A549 (cell line): ENCODE data around the gene DSP. TPM values are rescaled to one million over a fixed set of nuclear protein-coding genes. Genes with fewer than 3 reads are reported as not detected.
A peak's percentile ranks its signal among the peaks of the same experiment; 100 is the strongest.

Experiments used
- ATAC-seq, 2 experiments: fragments of 200-7000 bp in 1 of 2; fragments of >200 bp in 1 of 2; cut with Nextera tagmentation in 1 of 2; cut with Tn5 transposase in 1 of 2; 3 replicates each; pipeline versions ENCODE4 v1.8.0 to v1.9.1; 2018 to 2020; ENCODE audit warnings: mild to moderate bottlenecking in 1 of 2, moderate library complexity in 1 of 2
- CTCF ChIA-PET: fragments of 300-600 bp; sonication (Branson Sonifier 250); formaldehyde crosslinking; extraction: SDS; loops from one replicate; lab custom pipeline; 2021; ENCODE audit warnings: antibody characterized with exemption, inconsistent platforms; lab: Yijun Ruan, JAX
- POLR2A ChIA-PET: fragments of 350-600 bp; formaldehyde crosslinking; extraction: SDS; loops from one replicate; lab custom pipeline; 2021; ENCODE audit warnings: antibody characterized with exemption, inconsistent platforms; lab: Yijun Ruan, JAX
- DNase-seq, 2 experiments: peaks; one replicate each; pipeline versions ENCODE4 v3.0.0 to v3.0.0-alpha.2; 2011 to 2016; ENCODE audit warnings: low read depth in 1 of 2, low spot score in 1 of 2
- FAIRE-seq: peaks from 2 replicates; lab custom pipeline; 2011; peaks lifted over from hg19 to GRCh38; lab: Jason Lieb, UNC
- H3K27ac ChIP-seq, 2 experiments: fragments of >200 bp; sonication (Bioruptor Twin); formaldehyde crosslinking; 3 replicates each; pipeline ENCODE4 v1.5.1; 2016 to 2017
- H3K4me1 ChIP-seq: fragments of >200 bp; sonication (Bioruptor Twin); formaldehyde crosslinking; 3 replicates; pipeline ENCODE4 v1.6.1; 2016
- H3K4me2 ChIP-seq: fragments of >200 bp; sonication (Bioruptor Twin); formaldehyde crosslinking; 3 replicates; pipeline ENCODE4 v1.6.1; 2016
- H3K4me3 ChIP-seq: fragments of >200 bp; sonication (Bioruptor Twin); formaldehyde crosslinking; 3 replicates; pipeline ENCODE4 v1.5.1; 2016
- H3K9me3 ChIP-seq: fragments of >200 bp; sonication (Bioruptor Twin); formaldehyde crosslinking; 3 replicates; pipeline ENCODE4 v1.6.1; 2016
- BHLHE40 ChIP-seq: IDR thresholded peaks from 2 replicates; pipeline ENCODE4 v1.6.1; 2012; ENCODE audit warnings: low read depth, low read length, inconsistent platforms
- FOSL2 ChIP-seq, 2 experiments: fragments of 450-650 bp in 1 of 2; fragments of >200 bp in 1 of 2; sonication (Bioruptor Twin) in 1 of 2; formaldehyde crosslinking; IDR thresholded peaks; 2 replicates each; pipeline versions ENCODE4 v1.5.0 to v1.6.1; 2016 to 2020; ENCODE audit warnings: mild to moderate bottlenecking in 1 of 2, moderate library complexity in 1 of 2
- HDAC2 ChIP-seq: fragments of 200-600 bp; sonication (generic); IDR thresholded peaks from 2 replicates; pipeline ENCODE4 v1.6.1; 2016
- HEYL ChIP-seq: fragments of 250-450 bp; sonication (Bioruptor Pico); IDR thresholded peaks from 2 replicates; pipeline ENCODE4 v1.8.0; 2021; ENCODE audit warnings: mild to moderate bottlenecking, moderate library complexity
- HOXA7 ChIP-seq: fragments of 250-450 bp; sonication (Bioruptor Pico); IDR thresholded peaks from 2 replicates; pipeline ENCODE4 v1.5.0; 2020; ENCODE audit warnings: mild to moderate bottlenecking, moderate library complexity
- HOXB5 ChIP-seq: fragments of 250-450 bp; sonication (Bioruptor Pico); IDR thresholded peaks from 2 replicates; pipeline ENCODE4 v1.5.0; 2020; ENCODE audit warnings: mild to moderate bottlenecking, moderate library complexity
- JUNB ChIP-seq: fragments of >200 bp; sonication (Bioruptor Twin); formaldehyde crosslinking; IDR thresholded peaks from 2 replicates; pipeline ENCODE4 v1.6.1; 2016
- KDM1A ChIP-seq: fragments of 200-600 bp; sonication (generic); IDR thresholded peaks from 2 replicates; pipeline ENCODE4 v1.6.1; 2016; ENCODE audit warnings: low read depth, mild to moderate bottlenecking
- MAFK ChIP-seq: fragments of 450-650 bp; IDR thresholded peaks from 2 replicates; pipeline ENCODE4 v1.6.1; 2014; ENCODE audit not compliant: partially characterized antibody
- MYC ChIP-seq: IDR thresholded peaks from 2 replicates; pipeline ENCODE4 v1.6.1; 2012; ENCODE audit warnings: mild to moderate bottlenecking, inconsistent platforms, low read length, improper control_type of control experiment, borderline replicate concordance
- NFE2L2 ChIP-seq: fragments of 150-350 bp; conservative IDR thresholded peaks from 2 replicates; pipeline ENCODE4 v1.6.1; 2014; ENCODE audit warnings: low read length
- POLR2AphosphoS2 ChIP-seq: conservative IDR thresholded peaks from 2 replicates; pipeline ENCODE4 v1.6.1; 2012; ENCODE audit warnings: low read length, improper control_type of control experiment, inconsistent platforms
- RCOR1 ChIP-seq: fragments of 150-350 bp; IDR thresholded peaks from 2 replicates; pipeline ENCODE4 v1.6.1; 2014; ENCODE audit warnings: antibody characterized with exemption, low read length, low read depth
- SREBF2 ChIP-seq: fragments of 450-650 bp; IDR thresholded peaks from 2 replicates; pipeline ENCODE4 v1.6.1; 2014; ENCODE audit warnings: mild to moderate bottlenecking, moderate library complexity
- ZFP36 ChIP-seq: fragments of 450-650 bp; IDR thresholded peaks from 2 replicates; pipeline ENCODE4 v1.6.1; 2014; ENCODE audit warnings: borderline replicate concordance; ENCODE audit not compliant: partially characterized antibody
- ZNF302 ChIP-seq: fragments of 250-450 bp; sonication (Bioruptor Pico); IDR thresholded peaks from 2 replicates; pipeline ENCODE4 v1.9.0; 2021; ENCODE audit warnings: inconsistent platforms, mild to moderate bottlenecking, moderate library complexity
- WGBS: methylation state at CpG from one replicate; pipeline ENCODE4 v1.1.6; 2017; ENCODE audit errors: missing lambda C conversion rate; 5-methylcytosine and 5-hydroxymethylcytosine counted together
- polyA plus RNA-seq, 4 experiments: library from polyadenylated mRNA; depleted of rRNA in 3 of 4; stranded (reverse); fragments of >200 nt; fragmentation: RNase III in 1 of 4; extraction: RNeasy Plus Mini Kit Qiagen cat#74134 plus additional on column Dnase treatment in 1 of 4; gene quantifications; 2 replicates in 3 of 4; 3 replicates in 1 of 4; pipeline ENCODE4 v1.2.3, GENCODE V29; 2011 to 2017
- TF ChIP-seq, protein P1 (sequence below): fragments of >200 bp; sonication (Bioruptor Twin); formaldehyde crosslinking; IDR thresholded peaks from 2 replicates; pipeline ENCODE4 v1.6.1; 2016
- TF ChIP-seq, protein P2 (sequence below): fragments of 250-450 bp; sonication (Bioruptor Pico); IDR thresholded peaks from 2 replicates; pipeline ENCODE4 v1.5.0; 2020; ENCODE audit warnings: low read depth, mild to moderate bottlenecking, moderate library complexity
- TF ChIP-seq, protein P3 (sequence below): fragments of >200 bp; sonication (Bioruptor Twin); formaldehyde crosslinking; IDR thresholded peaks from 3 replicates; pipeline ENCODE4 v1.5.1; 2016
- TF ChIP-seq, protein P4 (sequence below): IDR thresholded peaks from 2 replicates; pipeline ENCODE4 v1.6.1; 2012
- TF ChIP-seq, protein P5 (sequence below): fragments of 250-450 bp; sonication (Bioruptor Pico); IDR thresholded peaks from 2 replicates; pipeline ENCODE4 v1.5.0; 2021; ENCODE audit warnings: mild to moderate bottlenecking, moderate library complexity, borderline replicate concordance

DSP gene
- polyA plus RNA-seq, 2 of the 4 experiments (the other 2 are of a cell fraction): 15.2 to 34.1 TPM

DNA sequence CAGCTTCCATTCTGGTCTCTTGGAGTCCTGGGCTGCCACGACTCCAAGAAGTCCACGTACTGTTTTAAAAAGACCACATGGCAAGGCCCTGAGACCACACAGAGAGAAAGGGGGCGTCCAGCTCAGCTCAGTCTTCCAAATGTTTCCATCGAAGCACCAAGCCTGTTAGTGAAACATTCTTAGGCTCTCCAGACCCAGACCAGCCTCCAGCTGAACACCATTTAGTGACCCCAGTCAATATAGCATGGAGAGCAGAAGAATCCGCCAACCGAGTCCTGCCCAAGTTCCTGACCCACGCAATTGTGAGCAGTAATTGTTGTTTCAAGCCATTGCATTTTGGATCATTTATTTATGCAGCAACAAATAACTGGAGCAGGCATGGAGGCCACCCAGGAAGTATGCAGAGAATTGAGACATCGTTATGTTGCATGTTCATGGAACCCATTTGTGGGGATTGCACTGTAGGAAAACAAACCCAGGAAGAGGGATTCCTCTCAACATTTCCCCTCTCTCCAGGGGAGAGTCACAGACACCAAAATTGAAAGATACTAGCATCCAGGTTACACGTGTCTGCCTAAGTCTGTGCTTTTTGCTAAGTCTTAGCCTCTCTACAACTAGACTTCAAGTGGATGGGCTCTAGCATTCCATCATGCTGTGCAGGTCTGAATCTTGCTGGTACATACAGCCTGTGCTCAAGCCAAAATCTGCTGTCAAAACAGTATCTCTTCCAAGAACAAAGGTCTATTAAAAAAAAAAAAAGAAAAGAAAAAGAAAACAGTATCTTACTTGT, 91.2 kb downstream of the DSP start:
- ChIA-PET POLR2A (no interaction called here), CTCF (interaction anchor here (0.7 to 1.4 kb wide), 2 partner anchors 18 to 390 kb away, joined by 3 to 4 read pairs; no protein-coding TSS in a partner anchor)
- FAIRE-seq (no peak), ATAC-seq (no peak), DNase-seq (no peak)
- no peak for TF ChIP-seq KDM1A
- no peak for TF ChIP-seq NFE2L2
- TF ChIP-seq, protein P1, sequence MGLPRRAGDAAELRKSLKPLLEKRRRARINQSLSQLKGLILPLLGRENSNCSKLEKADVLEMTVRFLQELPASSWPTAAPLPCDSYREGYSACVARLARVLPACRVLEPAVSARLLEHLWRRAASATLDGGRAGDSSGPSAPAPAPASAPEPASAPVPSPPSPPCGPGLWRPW: no peak
- no peak for TF ChIP-seq HDAC2
- no peak for TF ChIP-seq POLR2AphosphoS2
- no peak for TF ChIP-seq ZFP36
- TF ChIP-seq FOSL2 (IDR thresholded peaks at IDR 0.05): no peak
- TF ChIP-seq FOSL2 (CRISPR knock-in tag; IDR thresholded peaks at IDR 0.05): no peak
- no peak for TF ChIP-seq BHLHE40
- TF ChIP-seq SREBF2: no peak
- 71% methylated on average over 9 of the region's 9 CpGs for WGBS
- Histone ChIP-seq H3K4me2 (no peak overlapping the region), H3K4me3 (no peak overlapping the region), H3K27ac (no peak overlapping the region), H3K4me1 (no peaks in the 10 kb centered on the region), H3K9me3 (no peaks in the 10 kb centered on the region)

DNA sequence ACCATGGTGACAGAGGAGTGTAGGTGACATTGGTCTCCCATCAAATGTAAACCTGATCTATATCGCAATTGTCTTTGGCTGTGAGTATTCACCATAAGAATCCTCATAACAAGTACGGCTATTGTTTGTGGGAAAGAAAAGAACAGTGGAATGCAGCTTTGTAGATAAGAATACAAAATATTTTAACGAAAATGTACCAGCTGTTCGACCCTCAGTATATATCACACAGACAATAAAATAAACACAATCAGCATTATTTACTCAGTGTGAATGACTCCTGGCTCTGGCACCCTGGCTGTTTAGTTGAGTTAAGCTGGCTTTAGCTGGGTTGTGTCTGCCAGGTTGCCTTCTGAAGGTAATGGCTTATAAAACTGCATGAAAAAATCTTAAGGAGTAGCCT, 91.9 kb downstream of the DSP start:
- ChIA-PET CTCF (interaction anchor here (1.4 kb wide), 1 partner anchor 18 kb away, joined by 4 read pairs; no protein-coding TSS in a partner anchor), POLR2A (no interaction called here)
- DNase-seq (no peak), ATAC-seq (no peak), FAIRE-seq (no peak)
- 62% methylated on average over 4 of the region's 4 CpGs for WGBS
- H3K4me1 ChIP-seq: no peaks in the 10 kb centered on the region
- no peak overlapping the region for H3K27ac ChIP-seq
- no peak overlapping the region for H3K4me3 ChIP-seq
- no peak overlapping the region for H3K4me2 ChIP-seq
- TF ChIP-seq MAFK (peak; percentile 56), ZNF302 (no peak), HOXB5 (CRISPR knock-in tag) (no peak), BHLHE40 (no peak)
- TF ChIP-seq, protein P2, sequence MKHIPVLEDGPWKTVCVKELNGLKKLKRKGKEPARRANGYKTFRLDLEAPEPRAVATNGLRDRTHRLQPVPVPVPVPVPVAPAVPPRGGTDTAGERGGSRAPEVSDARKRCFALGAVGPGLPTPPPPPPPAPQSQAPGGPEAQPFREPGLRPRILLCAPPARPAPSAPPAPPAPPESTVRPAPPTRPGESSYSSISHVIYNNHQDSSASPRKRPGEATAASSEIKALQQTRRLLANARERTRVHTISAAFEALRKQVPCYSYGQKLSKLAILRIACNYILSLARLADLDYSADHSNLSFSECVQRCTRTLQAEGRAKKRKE (CRISPR knock-in tag): no peak
- no peaks in the 10 kb centered on the region for H3K9me3 ChIP-seq

DNA sequence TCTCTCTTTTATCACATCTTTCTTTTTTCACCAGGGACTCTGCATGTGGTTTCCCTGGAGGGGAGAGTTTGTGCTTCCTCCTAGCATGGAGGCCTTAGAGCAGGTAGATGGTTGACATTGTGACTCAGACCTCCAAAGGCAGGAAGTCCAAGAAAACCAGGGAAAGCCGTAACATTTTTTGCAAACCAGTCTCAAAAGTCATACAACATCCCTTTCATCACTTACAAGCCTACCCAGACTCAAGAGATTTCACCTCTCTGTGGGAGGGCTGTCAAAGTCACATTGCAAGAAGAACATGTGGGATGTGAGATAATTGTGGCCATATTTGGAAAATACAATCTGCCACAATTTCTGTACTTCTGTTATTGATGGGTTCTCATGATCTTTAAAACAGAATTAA, 94.7 kb downstream of the DSP start:
- H3K27ac ChIP-seq: no peak overlapping the region
- no peak for TF ChIP-seq JUNB
- TF ChIP-seq, protein P1: no peak
- TF ChIP-seq, protein P3, sequence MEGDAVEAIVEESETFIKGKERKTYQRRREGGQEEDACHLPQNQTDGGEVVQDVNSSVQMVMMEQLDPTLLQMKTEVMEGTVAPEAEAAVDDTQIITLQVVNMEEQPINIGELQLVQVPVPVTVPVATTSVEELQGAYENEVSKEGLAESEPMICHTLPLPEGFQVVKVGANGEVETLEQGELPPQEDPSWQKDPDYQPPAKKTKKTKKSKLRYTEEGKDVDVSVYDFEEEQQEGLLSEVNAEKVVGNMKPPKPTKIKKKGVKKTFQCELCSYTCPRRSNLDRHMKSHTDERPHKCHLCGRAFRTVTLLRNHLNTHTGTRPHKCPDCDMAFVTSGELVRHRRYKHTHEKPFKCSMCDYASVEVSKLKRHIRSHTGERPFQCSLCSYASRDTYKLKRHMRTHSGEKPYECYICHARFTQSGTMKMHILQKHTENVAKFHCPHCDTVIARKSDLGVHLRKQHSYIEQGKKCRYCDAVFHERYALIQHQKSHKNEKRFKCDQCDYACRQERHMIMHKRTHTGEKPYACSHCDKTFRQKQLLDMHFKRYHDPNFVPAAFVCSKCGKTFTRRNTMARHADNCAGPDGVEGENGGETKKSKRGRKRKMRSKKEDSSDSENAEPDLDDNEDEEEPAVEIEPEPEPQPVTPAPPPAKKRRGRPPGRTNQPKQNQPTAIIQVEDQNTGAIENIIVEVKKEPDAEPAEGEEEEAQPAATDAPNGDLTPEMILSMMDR: no peak
- no peak for TF ChIP-seq NFE2L2
- TF ChIP-seq HEYL (CRISPR knock-in tag): no peak
- TF ChIP-seq, protein P4, sequence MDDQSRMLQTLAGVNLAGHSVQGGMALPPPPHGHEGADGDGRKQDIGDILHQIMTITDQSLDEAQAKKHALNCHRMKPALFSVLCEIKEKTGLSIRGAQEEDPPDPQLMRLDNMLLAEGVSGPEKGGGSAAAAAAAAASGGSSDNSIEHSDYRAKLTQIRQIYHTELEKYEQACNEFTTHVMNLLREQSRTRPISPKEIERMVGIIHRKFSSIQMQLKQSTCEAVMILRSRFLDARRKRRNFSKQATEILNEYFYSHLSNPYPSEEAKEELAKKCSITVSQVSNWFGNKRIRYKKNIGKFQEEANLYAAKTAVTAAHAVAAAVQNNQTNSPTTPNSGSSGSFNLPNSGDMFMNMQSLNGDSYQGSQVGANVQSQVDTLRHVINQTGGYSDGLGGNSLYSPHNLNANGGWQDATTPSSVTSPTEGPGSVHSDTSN: no peak
- TF ChIP-seq MYC: no peak
- no peak for TF ChIP-seq HOXA7 (CRISPR knock-in tag)
- TF ChIP-seq, protein P5, sequence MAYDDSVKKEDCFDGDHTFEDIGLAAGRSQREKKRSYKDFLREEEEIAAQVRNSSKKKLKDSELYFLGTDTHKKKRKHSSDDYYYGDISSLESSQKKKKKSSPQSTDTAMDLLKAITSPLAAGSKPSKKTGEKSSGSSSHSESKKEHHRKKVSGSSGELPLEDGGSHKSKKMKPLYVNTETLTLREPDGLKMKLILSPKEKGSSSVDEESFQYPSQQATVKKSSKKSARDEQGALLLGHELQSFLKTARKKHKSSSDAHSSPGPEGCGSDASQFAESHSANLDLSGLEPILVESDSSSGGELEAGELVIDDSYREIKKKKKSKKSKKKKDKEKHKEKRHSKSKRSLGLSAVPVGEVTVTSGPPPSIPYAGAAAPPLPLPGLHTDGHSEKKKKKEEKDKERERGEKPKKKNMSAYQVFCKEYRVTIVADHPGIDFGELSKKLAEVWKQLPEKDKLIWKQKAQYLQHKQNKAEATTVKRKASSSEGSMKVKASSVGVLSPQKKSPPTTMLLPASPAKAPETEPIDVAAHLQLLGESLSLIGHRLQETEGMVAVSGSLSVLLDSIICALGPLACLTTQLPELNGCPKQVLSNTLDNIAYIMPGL (CRISPR knock-in tag): no peak
- no peak for TF ChIP-seq HOXB5 (CRISPR knock-in tag)
- TF ChIP-seq, protein P2 (CRISPR knock-in tag): no peak
- TF ChIP-seq RCOR1: no peak
- TF ChIP-seq, all 56 proteins: peak for 0
- ChIA-PET POLR2A (no interaction called here), CTCF (no interaction called here)
- 80% methylated on average over 1 of the region's 1 CpG for WGBS
- peaks cover 8% of the 10 kb centered on the region for H3K4me1 ChIP-seq
- H3K4me2 ChIP-seq: no peak overlapping the region
- DNase-seq: no peak
- no peak overlapping the region for H3K4me3 ChIP-seq
- ATAC-seq: no peak
- FAIRE-seq: no peak
- no peaks in the 10 kb centered on the region for H3K9me3 ChIP-seq
